HepG2 (cell line): Measurements from ENCODE around the gene OR6X1. TPM values are rescaled to one million over a fixed set of nuclear protein-coding genes. Genes with fewer than 3 reads are reported as not detected.

Source experiments
- CHD2 ChIP-seq: IDR thresholded peaks from 2 replicates; pipeline ENCODE4 v1.6.1; 2011; ENCODE audit warnings: low read depth, low read length, improper control_type of control experiment
- ELF1 ChIP-seq: sonication (generic); formaldehyde crosslinking; IDR thresholded peaks from 2 replicates; pipeline ENCODE4 v1.4.0; 2020; ENCODE audit warnings: missing genetic modification reagents
- FOXK1 ChIP-seq: sonication (generic); formaldehyde crosslinking; IDR thresholded peaks from 2 replicates; pipeline ENCODE4 v1.4.0; 2020; ENCODE audit warnings: low read depth, missing genetic modification reagents, borderline replicate concordance
- HMGXB4 ChIP-seq, 2 experiments: sonication (generic) in 1 of 2; formaldehyde crosslinking in 1 of 2; IDR thresholded peaks; 2 replicates each; pipeline versions ENCODE4 v1.4.0 to v1.6.1; 2018 to 2020; ENCODE audit warnings: missing genetic modification reagents in 2 of 2, borderline replicate concordance in 1 of 2, low read depth in 1 of 2, mild to moderate bottlenecking in 1 of 2, missing biosample characterization in 1 of 2
- ISL2 ChIP-seq: sonication (generic); formaldehyde crosslinking; IDR thresholded peaks from 2 replicates; pipeline ENCODE4 v1.5.0; 2020; ENCODE audit warnings: missing genetic modification reagents
- MAFF ChIP-seq: IDR thresholded peaks from 2 replicates; pipeline ENCODE4 v1.6.1; 2011; ENCODE audit warnings: low read depth, low read length, improper control_type of control experiment
- MLX ChIP-seq: IDR thresholded peaks from 2 replicates; pipeline ENCODE4 v1.6.1; 2016
- NR2C2 ChIP-seq: sonication (generic); formaldehyde crosslinking; IDR thresholded peaks from 2 replicates; pipeline ENCODE4 v1.4.0; 2020; ENCODE audit warnings: missing genetic modification reagents, mild to moderate bottlenecking, moderate library complexity, borderline replicate concordance
- SMAD9 ChIP-seq: sonication (generic); formaldehyde crosslinking; IDR thresholded peaks from 2 replicates; pipeline ENCODE4 v1.5.1; 2020; ENCODE audit warnings: mild to moderate bottlenecking, missing genetic modification reagents
- ZNF512 ChIP-seq: sonication (generic); formaldehyde crosslinking; IDR thresholded peaks from 2 replicates; pipeline ENCODE4 v1.4.0; 2020; ENCODE audit warnings: mild to moderate bottlenecking, missing genetic modification reagents
- ZNF550 ChIP-seq: sonication (generic); formaldehyde crosslinking; IDR thresholded peaks from 2 replicates; pipeline ENCODE4 v1.4.0; 2020; ENCODE audit warnings: mild to moderate bottlenecking, missing genetic modification reagents, borderline replicate concordance
- ZNF598 ChIP-seq: sonication (generic); formaldehyde crosslinking; IDR thresholded peaks from 2 replicates; pipeline ENCODE4 v1.5.1; 2020; ENCODE audit warnings: mild to moderate bottlenecking, missing genetic modification reagents, borderline replicate concordance
- ZNF652 ChIP-seq: IDR thresholded peaks from 2 replicates; pipeline ENCODE4 v1.6.1; 2016; ENCODE audit warnings: low read depth, borderline replicate concordance
- ZNF891 ChIP-seq: sonication (generic); formaldehyde crosslinking; IDR thresholded peaks from 2 replicates; pipeline ENCODE4 v1.5.0; 2020; ENCODE audit warnings: mild to moderate bottlenecking, missing genetic modification reagents
- polyA plus RNA-seq, 8 experiments: library from polyadenylated mRNA; depleted of rRNA in 3 of 8; stranded (reverse) in 7 of 8; unstranded in 1 of 8; fragments of >200 nt; fragmentation: Illumina TruSeq in 4 of 8; extraction: Trizol in 4 of 8; gene quantifications; 2 replicates each; pipeline versions ENCODE4 v1.2.1 to v1.2.3, GENCODE V29; 2011 to 2016; ENCODE audit warnings: low read depth in 4 of 8, missing spikeins in 1 of 8, mixed read lengths in 1 of 8; ENCODE audit not compliant: insufficient read depth in 1 of 8
- total RNA-seq, 5 experiments: library from RNA; depleted of rRNA; stranded (reverse); fragments of >200 nt; fragmentation: Illumina TruSeq; extraction: Trizol; gene quantifications; 2 replicates each; pipeline ENCODE4 v1.2.3, GENCODE V29; 2016; ENCODE audit warnings: low read depth in 1 of 5
- TF ChIP-seq, protein P1 (sequence below): sonication (generic); formaldehyde crosslinking; IDR thresholded peaks from 2 replicates; pipeline ENCODE4 v1.4.0; 2020; ENCODE audit warnings: missing genetic modification reagents
- TF ChIP-seq, protein P2 (sequence below): sonication (generic); formaldehyde crosslinking; IDR thresholded peaks from 2 replicates; pipeline ENCODE4 v1.5.0; 2020; ENCODE audit warnings: mild to moderate bottlenecking, missing genetic modification reagents

OR6X1 gene
- total and polyA plus RNA-seq, 2 of the 13 experiments (the other 11 are each of a cell fraction or from before 2014, with no cell fraction given) = not detected

DNA sequence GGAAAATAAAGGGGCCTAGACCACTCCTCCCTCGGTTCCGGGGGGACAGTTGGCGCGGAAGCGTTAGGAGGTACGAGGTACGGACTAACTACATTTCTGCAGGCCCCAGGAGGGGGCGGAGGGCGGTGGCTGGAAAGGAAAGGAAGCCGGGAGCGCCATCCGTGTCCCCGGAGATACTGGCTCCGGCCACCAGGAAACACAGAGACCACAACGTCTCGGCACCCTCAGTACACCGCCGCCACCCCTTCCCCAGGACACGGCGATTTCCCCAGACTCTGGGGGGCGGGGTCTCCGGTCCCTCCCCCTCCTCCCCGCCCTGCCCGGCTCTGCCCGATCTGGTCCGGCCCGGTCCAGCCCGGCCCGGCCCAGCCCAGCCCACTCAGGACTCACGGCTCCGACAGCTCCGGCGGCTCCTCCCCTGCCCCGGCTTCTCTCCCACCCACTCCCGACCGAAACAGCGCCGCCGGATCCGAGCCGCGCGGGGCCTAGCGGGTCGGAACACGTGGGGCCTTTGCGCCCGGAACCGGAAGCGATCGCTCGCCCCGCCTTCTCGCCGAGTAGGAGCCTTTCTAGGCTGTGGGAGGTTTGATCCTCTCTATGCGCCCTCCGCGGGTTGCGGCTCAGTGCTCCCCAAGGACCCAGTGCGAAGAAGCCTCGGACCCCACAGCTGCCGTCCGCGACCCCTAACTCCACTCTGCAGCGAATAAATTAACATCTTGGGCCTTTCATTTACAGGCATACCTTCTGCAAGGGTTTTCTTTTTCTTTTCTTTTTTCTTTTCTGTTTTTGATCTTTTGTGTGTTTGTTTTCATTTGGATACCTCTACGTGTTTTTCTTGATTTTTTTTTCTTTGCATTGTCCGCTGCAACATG lies 12.9 kb downstream of the OR6X1 start, which contains the start of gene ZNF202 (continued):
- TF ChIP-seq ZNF891 (0 out of 2 replicates have a peak, but pooled peaks have one; percentile 20), ISL2 (CRISPR knock-in tag) (0 out of 2 replicates have a peak, but pooled peaks have one; percentile 31), ZNF550 (no peak), ZNF512 (peak; percentile 84), ZNF598 (CRISPR knock-in tag) (no peak), NR2C2 (CRISPR knock-in tag) (peak; percentile 98), MAFF (no peak), ELF1 (CRISPR knock-in tag) (peak; percentile 86), CHD2 (no peak; the same call in 1 of the 2 replicates), FOXK1 (CRISPR knock-in tag) (peak; percentile 85; the same call in 1 of the 2 replicates), HMGXB4 (CRISPR knock-in tag; IDR thresholded peaks at IDR 0.05; ENCODE audit: borderline replicate concordance in 1 of 2, low read depth in 1 of 2) (peak; percentile 76 to 84; a peak in 3 of 4 replicates), MLX (CRISPR knock-in tag) (peak; percentile 49; the same call in 1 of the 2 replicates), SMAD9 (CRISPR knock-in tag) (0 out of 2 replicates have a peak, but pooled peaks have one; percentile 34), ZNF652 (CRISPR knock-in tag) (no peak)
- TF ChIP-seq, protein P1, sequence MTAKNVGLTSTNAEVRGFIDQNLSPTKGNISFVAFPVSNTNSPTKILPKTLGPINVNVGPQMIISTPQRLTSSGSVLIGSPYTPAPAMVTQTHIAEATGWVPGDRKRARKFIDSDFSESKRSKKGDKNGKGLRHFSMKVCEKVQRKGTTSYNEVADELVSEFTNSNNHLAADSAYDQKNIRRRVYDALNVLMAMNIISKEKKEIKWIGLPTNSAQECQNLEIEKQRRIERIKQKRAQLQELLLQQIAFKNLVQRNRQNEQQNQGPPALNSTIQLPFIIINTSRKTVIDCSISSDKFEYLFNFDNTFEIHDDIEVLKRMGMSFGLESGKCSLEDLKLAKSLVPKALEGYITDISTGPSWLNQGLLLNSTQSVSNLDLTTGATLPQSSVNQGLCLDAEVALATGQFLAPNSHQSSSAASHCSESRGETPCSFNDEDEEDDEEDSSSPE (CRISPR knock-in tag) = peak; percentile 74
- TF ChIP-seq, protein P2, sequence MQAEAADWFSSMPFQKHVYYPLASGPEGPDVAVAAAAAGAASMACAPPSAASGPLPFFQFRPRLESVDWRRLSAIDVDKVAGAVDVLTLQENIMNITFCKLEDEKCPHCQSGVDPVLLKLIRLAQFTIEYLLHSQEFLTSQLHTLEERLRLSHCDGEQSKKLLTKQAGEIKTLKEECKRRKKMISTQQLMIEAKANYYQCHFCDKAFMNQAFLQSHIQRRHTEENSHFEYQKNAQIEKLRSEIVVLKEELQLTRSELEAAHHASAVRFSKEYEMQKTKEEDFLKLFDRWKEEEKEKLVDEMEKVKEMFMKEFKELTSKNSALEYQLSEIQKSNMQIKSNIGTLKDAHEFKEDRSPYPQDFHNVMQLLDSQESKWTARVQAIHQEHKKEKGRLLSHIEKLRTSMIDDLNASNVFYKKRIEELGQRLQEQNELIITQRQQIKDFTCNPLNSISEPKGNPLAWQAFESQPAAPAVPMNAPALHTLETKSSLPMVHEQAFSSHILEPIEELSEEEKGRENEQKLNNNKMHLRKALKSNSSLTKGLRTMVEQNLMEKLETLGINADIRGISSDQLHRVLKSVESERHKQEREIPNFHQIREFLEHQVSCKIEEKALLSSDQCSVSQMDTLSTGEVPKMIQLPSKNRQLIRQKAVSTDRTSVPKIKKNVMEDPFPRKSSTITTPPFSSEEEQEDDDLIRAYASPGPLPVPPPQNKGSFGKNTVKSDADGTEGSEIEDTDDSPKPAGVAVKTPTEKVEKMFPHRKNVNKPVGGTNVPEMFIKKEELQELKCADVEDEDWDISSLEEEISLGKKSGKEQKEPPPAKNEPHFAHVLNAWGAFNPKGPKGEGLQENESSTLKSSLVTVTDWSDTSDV (CRISPR knock-in tag) = peak; percentile 58; the same call in 1 of the 2 replicates
